K562 (cell line): ENCODE measurements around the gene ZC3H15.

Experiments used
- CHD1 ChIP-seq: fragments of 200-600 bp; sonication (generic); IDR thresholded peaks from one replicate; pipeline ENCODE4 v1.6.1; 2012; ENCODE audit warnings: mild to moderate bottlenecking, moderate library complexity, low read length, inconsistent platforms
- CTCF ChIP-seq, 3 experiments: IDR thresholded peaks in 2 of 3; conservative IDR thresholded peaks in 1 of 3; 2 replicates each; pipeline ENCODE4 v1.5.1; 2011 to 2012; ENCODE audit warnings: low read length in 3 of 3, mild to moderate bottlenecking in 3 of 3, control low read depth in 2 of 3, improper control_type of control experiment in 1 of 3, inconsistent platforms in 1 of 3, low read depth in 1 of 3, mixed read lengths in 1 of 3, moderate library complexity in 1 of 3; ENCODE audit not compliant: insufficient read depth in 2 of 3
- E2F3 ChIP-seq: fragments of 250-450 bp; sonication (Bioruptor Pico); IDR thresholded peaks from 2 replicates; pipeline ENCODE4 v1.4.0; 2020; ENCODE audit warnings: mild to moderate bottlenecking
- ELF4 ChIP-seq: fragments of 450-650 bp; formaldehyde crosslinking; IDR thresholded peaks from 2 replicates; pipeline ENCODE4 v1.4.0; 2022; ENCODE audit warnings: missing genetic modification characterization
- ESRRA ChIP-seq: fragments of 450-650 bp; IDR thresholded peaks from 2 replicates; pipeline ENCODE4 v1.6.1; 2014; ENCODE audit warnings: low read depth, mild to moderate bottlenecking, moderate library complexity, borderline replicate concordance
- HNRNPL ChIP-seq: fragments of 200-400 bp; formaldehyde crosslinking; IDR thresholded peaks from 2 replicates; pipeline ENCODE4 v1.6.1; 2017; ENCODE audit warnings: low read depth, mild to moderate bottlenecking, low read length
- MXI1 ChIP-seq: IDR thresholded peaks from 2 replicates; pipeline ENCODE4 v1.6.1; 2011; ENCODE audit warnings: low read depth, mild to moderate bottlenecking, improper control_type of control experiment, low read length
- POLR2AphosphoS5 ChIP-seq: IDR thresholded peaks from 2 replicates; pipeline ENCODE4 v1.6.1; 2011; ENCODE audit warnings: mild to moderate bottlenecking, low read depth, low read length, moderate library complexity; ENCODE audit not compliant: control insufficient read depth, insufficient read depth
- SIN3A ChIP-seq, 2 experiments: fragments of 150-350 bp in 1 of 2; IDR thresholded peaks; 2 replicates each; pipeline ENCODE4 v1.6.1; 2011 to 2016; ENCODE audit warnings: borderline replicate concordance in 2 of 2, low read depth in 2 of 2, low read length in 2 of 2, mild to moderate bottlenecking in 2 of 2, moderate library complexity in 2 of 2; ENCODE audit not compliant: control insufficient read depth in 1 of 2
- TAF1 ChIP-seq: IDR thresholded peaks from 2 replicates; pipeline ENCODE4 v1.6.1; 2011; ENCODE audit warnings: mild to moderate bottlenecking, low read length, moderate library complexity; ENCODE audit not compliant: insufficient read depth, control insufficient read depth, severe bottlenecking; ENCODE audit errors: extremely low read depth
- ZNF274 ChIP-seq: IDR thresholded peaks from 2 replicates; pipeline ENCODE4 v1.6.1; 2011; ENCODE audit warnings: low read depth, mild to moderate bottlenecking, low read length, moderate library complexity, borderline replicate concordance
- ZNF398 ChIP-seq: fragments of 250-450 bp; sonication (Bioruptor Pico); IDR thresholded peaks from 2 replicates; pipeline ENCODE4 v1.8.0; 2021; ENCODE audit warnings: moderate library complexity, mild to moderate bottlenecking, inconsistent platforms
- ZNF707 ChIP-seq: fragments of 250-450 bp; sonication (Bioruptor Pico); conservative IDR thresholded peaks from 2 replicates; pipeline ENCODE4 v1.8.0; 2022; ENCODE audit warnings: inconsistent platforms, mild to moderate bottlenecking, moderate library complexity
- TF ChIP-seq, protein P1 (sequence below): sonication (generic); formaldehyde crosslinking; IDR thresholded peaks from 2 replicates; pipeline ENCODE4 v1.8.1; 2023; ENCODE audit warnings: missing genetic modification reagents, mild to moderate bottlenecking, borderline replicate concordance

GRCh38 chr2:186480991-186481390, 5.1 kb upstream of the ZC3H15 start:
- TF ChIP-seq, protein P1, sequence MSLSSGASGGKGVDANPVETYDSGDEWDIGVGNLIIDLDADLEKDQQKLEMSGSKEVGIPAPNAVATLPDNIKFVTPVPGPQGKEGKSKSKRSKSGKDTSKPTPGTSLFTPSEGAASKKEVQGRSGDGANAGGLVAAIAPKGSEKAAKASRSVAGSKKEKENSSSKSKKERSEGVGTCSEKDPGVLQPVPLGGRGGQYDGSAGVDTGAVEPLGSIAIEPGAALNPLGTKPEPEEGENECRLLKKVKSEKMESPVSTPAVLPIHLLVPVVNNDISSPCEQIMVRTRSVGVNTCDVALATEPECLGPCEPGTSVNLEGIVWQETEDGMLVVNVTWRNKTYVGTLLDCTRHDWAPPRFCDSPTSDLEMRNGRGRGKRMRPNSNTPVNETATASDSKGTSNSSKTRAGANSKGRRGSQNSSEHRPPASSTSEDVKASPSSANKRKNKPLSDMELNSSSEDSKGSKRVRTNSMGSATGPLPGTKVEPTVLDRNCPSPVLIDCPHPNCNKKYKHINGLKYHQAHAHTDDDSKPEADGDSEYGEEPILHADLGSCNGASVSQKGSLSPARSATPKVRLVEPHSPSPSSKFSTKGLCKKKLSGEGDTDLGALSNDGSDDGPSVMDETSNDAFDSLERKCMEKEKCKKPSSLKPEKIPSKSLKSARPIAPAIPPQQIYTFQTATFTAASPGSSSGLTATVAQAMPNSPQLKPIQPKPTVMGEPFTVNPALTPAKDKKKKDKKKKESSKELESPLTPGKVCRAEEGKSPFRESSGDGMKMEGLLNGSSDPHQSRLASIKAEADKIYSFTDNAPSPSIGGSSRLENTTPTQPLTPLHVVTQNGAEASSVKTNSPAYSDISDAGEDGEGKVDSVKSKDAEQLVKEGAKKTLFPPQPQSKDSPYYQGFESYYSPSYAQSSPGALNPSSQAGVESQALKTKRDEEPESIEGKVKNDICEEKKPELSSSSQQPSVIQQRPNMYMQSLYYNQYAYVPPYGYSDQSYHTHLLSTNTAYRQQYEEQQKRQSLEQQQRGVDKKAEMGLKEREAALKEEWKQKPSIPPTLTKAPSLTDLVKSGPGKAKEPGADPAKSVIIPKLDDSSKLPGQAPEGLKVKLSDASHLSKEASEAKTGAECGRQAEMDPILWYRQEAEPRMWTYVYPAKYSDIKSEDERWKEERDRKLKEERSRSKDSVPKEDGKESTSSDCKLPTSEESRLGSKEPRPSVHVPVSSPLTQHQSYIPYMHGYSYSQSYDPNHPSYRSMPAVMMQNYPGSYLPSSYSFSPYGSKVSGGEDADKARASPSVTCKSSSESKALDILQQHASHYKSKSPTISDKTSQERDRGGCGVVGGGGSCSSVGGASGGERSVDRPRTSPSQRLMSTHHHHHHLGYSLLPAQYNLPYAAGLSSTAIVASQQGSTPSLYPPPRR: no peak
- TF ChIP-seq CTCF (IDR thresholded peaks at IDR 0.05 in 2 of 3, conservative IDR thresholded peaks at IDR 0.05 in 1 of 3; ENCODE audit: insufficient read depth in 2 of 3, low read depth in 1 of 3, low read length in 3 of 3) (no peak), SIN3A (IDR thresholded peaks at IDR 0.05; ENCODE audit: borderline replicate concordance in 2 of 2, control insufficient read depth in 1 of 2, low read depth in 2 of 2, low read length in 2 of 2) (no peak), ZNF707 (CRISPR knock-in tag) (no peak), E2F3 (CRISPR knock-in tag) (no peak), TAF1 (no peak), ZNF274 (no peak), ELF4 (CRISPR knock-in tag) (no peak), POLR2AphosphoS5 (no peak), HNRNPL (no peak), ZNF398 (no peak), ESRRA (no peak), CHD1 (no peak), MXI1 (no peak)
